T-helper 2 cell treated with Interferon-gamma antibody and Interleukin-4, amounts not matched to agents 5 μg/mL and 100 μg/mL, for 36 hours (primary cell): Measurements from ENCODE around the gene NPM1.

Source experiments
- DNase-seq: peaks from one replicate; pipeline ENCODE4 v3.0.0; 2021; ENCODE audit warnings: low spot score
- H3K27ac Mint-ChIP-seq: one replicate; pipeline ENCODE4 v1.8.0; 2021; ENCODE audit warnings: mild to moderate bottlenecking, mixed read lengths
- H3K27me3 Mint-ChIP-seq: one replicate; pipeline ENCODE4 v1.8.0; 2021; ENCODE audit warnings: low read depth, mixed read lengths
- H3K36me3 Mint-ChIP-seq: one replicate; pipeline ENCODE4 v1.8.0; 2021; ENCODE audit warnings: low read depth, mixed read lengths
- H3K4me1 Mint-ChIP-seq: one replicate; pipeline ENCODE4 v1.8.0; 2021; ENCODE audit warnings: low read depth, mixed read lengths
- H3K4me3 Mint-ChIP-seq: one replicate; pipeline ENCODE4 v1.8.0; 2022; ENCODE audit warnings: mild to moderate bottlenecking, moderate library complexity, mixed read lengths
- H3K9me3 Mint-ChIP-seq: one replicate; pipeline ENCODE4 v1.8.0; 2021; ENCODE audit warnings: mixed read lengths

The NPM1 gene

DNA sequence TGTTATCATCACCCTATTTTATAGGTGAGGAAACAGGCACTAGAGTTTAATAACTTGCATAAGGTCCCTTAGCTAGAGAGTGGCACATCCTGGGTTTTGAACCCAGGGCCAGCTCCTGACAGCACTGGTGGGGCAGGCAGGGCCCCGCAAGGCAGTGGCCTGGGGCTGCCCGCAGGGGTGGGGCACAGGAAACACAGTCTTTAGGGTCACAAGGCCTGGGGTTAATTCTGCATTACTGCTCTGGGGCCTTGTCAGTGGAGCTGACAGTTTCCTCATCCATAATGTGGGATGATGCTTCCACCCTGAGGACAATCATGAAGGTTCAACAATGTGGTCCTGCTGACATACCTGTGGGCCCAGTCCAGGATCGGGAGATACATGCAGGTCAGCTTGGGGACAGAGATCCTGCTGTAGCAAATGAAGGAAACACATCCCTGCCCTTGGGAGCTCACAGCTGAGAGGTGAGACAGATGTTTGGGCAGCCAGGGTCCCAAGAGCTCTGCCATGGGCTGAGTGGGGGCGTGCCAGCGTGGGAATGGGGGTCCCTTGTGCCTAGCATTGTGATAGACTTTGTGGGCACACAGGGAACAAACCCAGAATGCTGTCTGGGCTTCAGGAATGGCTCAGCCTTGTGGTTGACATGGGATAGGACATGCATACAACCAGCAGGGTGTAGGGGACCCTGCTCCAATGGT, 46.5 kb downstream of the NPM1 start:
- H3K36me3 Mint-ChIP-seq = no peaks in the 10 kb centered on the region
- H3K27ac Mint-ChIP-seq = no peak overlapping the region
- H3K9me3 Mint-ChIP-seq = no peaks in the 10 kb centered on the region
- DNase-seq = no peak
- no peak overlapping the region for H3K4me3 Mint-ChIP-seq
- H3K27me3 Mint-ChIP-seq = no peaks in the 10 kb centered on the region
- H3K4me1 Mint-ChIP-seq = no peaks in the 10 kb centered on the region

DNA sequence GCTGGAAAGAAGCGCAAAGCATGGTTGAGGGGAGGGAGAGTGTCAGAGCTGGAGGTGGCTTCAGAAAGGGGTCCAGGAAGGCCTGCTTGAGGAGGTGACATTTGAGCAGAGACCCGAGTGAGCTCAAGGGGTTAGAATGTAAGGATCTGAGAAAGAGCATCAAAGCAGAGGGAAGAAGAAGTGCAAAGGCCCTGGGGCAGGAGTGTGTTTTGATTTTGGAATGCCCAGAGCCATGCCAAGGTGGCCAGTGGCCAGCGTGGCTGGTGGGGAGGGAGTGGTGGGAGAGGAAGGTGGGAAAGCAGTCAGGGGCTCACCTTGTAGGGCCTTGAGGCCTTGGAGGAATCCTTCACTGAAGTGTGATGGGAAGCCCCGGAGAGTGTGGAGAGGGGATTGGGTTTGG, 47.2 kb downstream of the NPM1 start:
- Mint-ChIP-seq H3K4me3 (no peak overlapping the region), H3K27ac (no peak overlapping the region), H3K4me1 (no peaks in the 10 kb centered on the region), H3K27me3 (no peaks in the 10 kb centered on the region), H3K9me3 (no peaks in the 10 kb centered on the region), H3K36me3 (no peaks in the 10 kb centered on the region)
- DNase-seq = no peak

DNA sequence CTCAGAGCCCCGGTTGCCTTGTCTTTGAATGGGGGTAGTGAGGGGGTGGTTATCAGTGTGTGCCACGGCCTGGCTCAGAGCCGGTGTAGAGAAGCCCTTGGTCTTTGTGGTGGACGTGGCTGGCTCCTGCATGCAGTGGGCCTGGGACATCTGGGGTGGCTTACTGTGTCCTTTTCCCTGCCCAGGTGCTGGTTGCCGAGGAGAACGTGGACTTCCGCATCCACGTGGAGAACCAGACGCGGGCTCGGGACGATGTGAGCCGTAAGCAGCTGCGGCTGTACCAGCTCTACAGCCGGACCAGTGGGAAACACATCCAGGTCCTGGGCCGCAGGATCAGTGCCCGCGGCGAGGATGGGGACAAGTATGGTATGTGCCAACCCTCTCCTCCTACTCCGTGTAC, 48.3 kb downstream of the NPM1 start:
- DNase-seq = no peak
- Mint-ChIP-seq H3K27ac (no peak overlapping the region), H3K9me3 (no peaks in the 10 kb centered on the region), H3K4me3 (no peak overlapping the region), H3K27me3 (no peaks in the 10 kb centered on the region), H3K36me3 (no peaks in the 10 kb centered on the region), H3K4me1 (no peaks in the 10 kb centered on the region)

- no peaks in the 10 kb centered on the region for H3K36me3 Mint-ChIP-seq
- no peaks in the 10 kb centered on the region for H3K4me1 Mint-ChIP-seq
- DNase-seq = no peak
- no peaks in the 10 kb centered on the region for H3K27me3 Mint-ChIP-seq
- H3K27ac Mint-ChIP-seq = no peak overlapping the region
- H3K4me3 Mint-ChIP-seq = no peak overlapping the region
- no peaks in the 10 kb centered on the region for H3K9me3 Mint-ChIP-seq
Observed at GRCh38 chr5:171436804-171437285, 49.2 kb downstream of the NPM1 start.

- no peak overlapping the region for H3K4me3 Mint-ChIP-seq
- no peak overlapping the region for H3K27ac Mint-ChIP-seq
- no peaks in the 10 kb centered on the region for H3K9me3 Mint-ChIP-seq
- no peaks in the 10 kb centered on the region for H3K4me1 Mint-ChIP-seq
- no peaks in the 10 kb centered on the region for H3K27me3 Mint-ChIP-seq
- no peaks in the 10 kb centered on the region for H3K36me3 Mint-ChIP-seq
- DNase-seq = no peak
Observed at GRCh38 chr5:171437286-171437821, 49.7 kb downstream of the NPM1 start.

GRCh38 chr5:171438738-171439137, 51.1 kb downstream of the NPM1 start:
- Mint-ChIP-seq H3K9me3 (no peaks in the 10 kb centered on the region), H3K4me1 (no peaks in the 10 kb centered on the region), H3K27me3 (no peaks in the 10 kb centered on the region), H3K4me3 (no peak overlapping the region), H3K36me3 (no peaks in the 10 kb centered on the region), H3K27ac (no peak overlapping the region)
- DNase-seq = no peak

DNA sequence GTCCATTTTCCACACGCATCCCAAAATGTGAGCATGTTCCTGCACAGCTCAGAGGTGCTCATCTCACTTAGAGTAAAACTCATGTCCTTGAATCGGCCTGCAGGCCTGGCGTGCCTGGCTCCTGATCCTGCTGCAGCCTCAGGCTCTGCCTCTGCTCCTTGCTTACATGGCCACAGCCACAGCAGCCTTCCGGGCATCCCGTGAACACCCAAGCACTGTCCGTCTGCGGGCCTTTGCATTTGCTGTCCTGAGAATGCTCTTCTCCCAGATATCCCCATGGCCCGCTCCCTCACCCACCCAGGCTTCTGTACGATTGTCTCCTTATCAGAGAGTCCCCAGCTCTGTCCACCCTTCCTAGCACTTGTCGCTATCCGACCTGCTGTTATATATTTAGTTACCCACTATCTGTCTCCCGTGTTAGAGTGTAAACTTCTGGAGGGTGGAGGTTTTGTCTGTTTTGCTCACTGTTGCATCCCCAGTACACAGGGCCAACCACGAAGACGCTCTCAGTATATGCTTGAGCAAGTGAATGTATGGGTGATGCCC, 53.7 kb downstream of the NPM1 start:
- no peak for DNase-seq
- Mint-ChIP-seq H3K27ac (no peak overlapping the region), H3K4me1 (no peaks in the 10 kb centered on the region), H3K27me3 (no peaks in the 10 kb centered on the region), H3K36me3 (no peaks in the 10 kb centered on the region), H3K4me3 (no peak overlapping the region), H3K9me3 (no peaks in the 10 kb centered on the region)

DNA sequence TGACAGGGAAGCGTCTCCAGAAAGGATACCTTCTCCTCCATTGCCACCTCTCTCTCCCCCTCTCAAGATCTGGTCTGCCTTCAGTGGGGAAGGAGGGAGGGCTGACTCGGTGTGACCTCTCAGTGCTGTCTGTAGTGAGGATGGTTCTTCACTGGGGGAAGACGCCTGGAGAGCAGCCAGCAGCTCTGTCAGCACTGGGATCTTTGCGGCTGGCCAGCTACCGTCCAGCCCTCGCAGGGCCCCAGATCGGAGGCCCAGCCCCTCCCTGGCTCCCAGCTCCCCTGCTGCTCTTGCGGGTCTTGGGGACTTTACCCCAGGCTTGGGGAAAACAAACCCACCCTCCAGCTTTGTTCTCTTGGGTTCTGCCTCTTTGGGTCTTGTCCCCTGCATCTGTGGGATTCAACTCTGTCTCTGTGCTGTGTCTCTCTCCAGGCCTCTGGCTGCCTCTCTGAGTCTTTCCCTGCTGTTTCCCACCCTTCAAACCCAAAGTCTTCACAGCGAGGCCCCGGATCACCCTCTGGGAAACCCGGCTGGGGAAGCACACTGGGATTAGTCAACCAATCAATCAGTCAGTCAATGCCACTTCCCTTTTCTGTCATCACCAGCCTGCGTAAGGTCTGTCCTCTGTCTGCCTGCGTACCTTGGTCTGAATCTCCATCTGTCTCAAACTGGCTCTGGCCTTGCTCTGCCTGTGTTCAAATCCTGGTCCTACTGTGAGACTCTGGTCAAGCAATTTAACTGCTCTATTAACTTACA, 54.8 kb downstream of the NPM1 start:
- H3K4me1 Mint-ChIP-seq = no peaks in the 10 kb centered on the region
- peaks cover 2% of the 10 kb centered on the region for H3K27me3 Mint-ChIP-seq
- H3K27ac Mint-ChIP-seq = no peak overlapping the region
- no peak for DNase-seq
- no peaks in the 10 kb centered on the region for H3K9me3 Mint-ChIP-seq
- H3K4me3 Mint-ChIP-seq = no peak overlapping the region
- H3K36me3 Mint-ChIP-seq = no peaks in the 10 kb centered on the region

GRCh38 chr5:171444582-171444981, 56.9 kb downstream of the NPM1 start:
- Mint-ChIP-seq H3K27me3 (peaks cover 17% of the 10 kb centered on the region), H3K36me3 (no peaks in the 10 kb centered on the region), H3K9me3 (no peaks in the 10 kb centered on the region), H3K4me3 (no peak overlapping the region), H3K27ac (no peak overlapping the region), H3K4me1 (no peaks in the 10 kb centered on the region)
- no peak for DNase-seq

GRCh38 chr5:171445644-171446516, 58.2 kb downstream of the NPM1 start:
- no peak overlapping the region for H3K27ac Mint-ChIP-seq
- no peaks in the 10 kb centered on the region for H3K4me1 Mint-ChIP-seq
- DNase-seq = no peak
- H3K4me3 Mint-ChIP-seq = no peak overlapping the region
- no peaks in the 10 kb centered on the region for H3K9me3 Mint-ChIP-seq
- H3K27me3 Mint-ChIP-seq = peaks cover 26% of the 10 kb centered on the region
- H3K36me3 Mint-ChIP-seq = no peaks in the 10 kb centered on the region

GRCh38 chr5:171447226-171447625, 59.6 kb downstream of the NPM1 start:
- Mint-ChIP-seq H3K9me3 (no peaks in the 10 kb centered on the region), H3K36me3 (no peaks in the 10 kb centered on the region), H3K4me1 (peaks cover 2% of the 10 kb centered on the region), H3K27me3 (peaks cover 35% of the 10 kb centered on the region), H3K4me3 (no peak overlapping the region), H3K27ac (no peak overlapping the region)
- DNase-seq = no peak

DNA sequence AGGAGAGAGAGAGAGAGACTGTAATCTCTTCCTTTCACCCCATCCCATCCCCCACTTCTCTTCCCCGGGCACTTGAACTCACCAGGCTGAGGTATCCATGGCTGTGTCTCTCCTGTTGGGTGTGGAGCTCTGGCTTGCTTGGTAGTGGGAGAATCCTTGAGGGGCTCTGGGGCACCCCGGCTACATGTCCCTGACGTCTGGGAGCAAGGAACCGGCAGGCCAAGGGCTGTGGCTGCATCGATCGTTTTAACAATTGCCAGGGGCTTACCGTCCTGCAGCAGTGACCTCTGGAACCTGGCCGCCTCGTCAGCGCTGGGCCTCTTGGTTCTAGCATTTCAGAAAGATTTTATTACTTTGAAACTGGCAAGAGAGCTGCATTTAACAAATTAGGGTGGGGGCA, 61.8 kb downstream of the NPM1 start:
- peaks cover 48% of the 10 kb centered on the region for H3K27me3 Mint-ChIP-seq
- no peak overlapping the region for H3K4me3 Mint-ChIP-seq
- no peaks in the 10 kb centered on the region for H3K36me3 Mint-ChIP-seq
- no peaks in the 10 kb centered on the region for H3K9me3 Mint-ChIP-seq
- DNase-seq = no peak
- H3K27ac Mint-ChIP-seq = no peak overlapping the region
- peaks cover 2% of the 10 kb centered on the region for H3K4me1 Mint-ChIP-seq

- peaks cover 50% of the 10 kb centered on the region for H3K27me3 Mint-ChIP-seq
- H3K27ac Mint-ChIP-seq = no peak overlapping the region
- no peaks in the 10 kb centered on the region for H3K36me3 Mint-ChIP-seq
- peak; percentile 7 for DNase-seq
- H3K4me3 Mint-ChIP-seq = no peak overlapping the region
- H3K4me1 Mint-ChIP-seq = peaks cover 2% of the 10 kb centered on the region
- H3K9me3 Mint-ChIP-seq = no peaks in the 10 kb centered on the region
Observed at GRCh38 chr5:171450423-171451331, 63.0 kb downstream of the NPM1 start.
